HG03060 (cell line): ENCODE measurements around the gene STT3B.

Source experiments
- ATAC-seq: cut with Tn5 transposase; IDR thresholded peaks from one replicate; pipeline ENCODE4 v1.9.1; 2021; ENCODE audit warnings: low read depth, moderate number of reproducible peaks; ENCODE audit not compliant: unreplicated experiment

STT3B gene

DNA sequence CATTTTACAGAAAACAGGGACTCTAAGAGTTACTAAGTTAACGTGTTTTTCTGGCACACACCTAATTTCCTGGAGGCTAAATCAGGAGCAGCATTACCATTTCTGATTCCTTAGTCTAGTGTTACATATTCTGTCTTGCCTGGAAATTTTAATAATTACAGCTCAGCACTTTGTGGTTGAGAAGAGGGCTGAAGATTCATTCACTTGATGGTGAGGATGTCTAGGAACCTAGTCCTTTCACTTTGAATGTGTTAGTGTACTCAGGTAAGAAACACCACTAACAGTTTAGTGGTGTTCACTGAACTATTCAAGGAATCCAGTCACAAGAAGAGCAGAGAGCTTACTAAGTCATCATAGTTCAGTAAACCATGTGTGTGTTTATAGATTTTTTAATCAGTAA, 102.8 kb downstream of the STT3B start:
- ATAC-seq, result no peak

DNA sequence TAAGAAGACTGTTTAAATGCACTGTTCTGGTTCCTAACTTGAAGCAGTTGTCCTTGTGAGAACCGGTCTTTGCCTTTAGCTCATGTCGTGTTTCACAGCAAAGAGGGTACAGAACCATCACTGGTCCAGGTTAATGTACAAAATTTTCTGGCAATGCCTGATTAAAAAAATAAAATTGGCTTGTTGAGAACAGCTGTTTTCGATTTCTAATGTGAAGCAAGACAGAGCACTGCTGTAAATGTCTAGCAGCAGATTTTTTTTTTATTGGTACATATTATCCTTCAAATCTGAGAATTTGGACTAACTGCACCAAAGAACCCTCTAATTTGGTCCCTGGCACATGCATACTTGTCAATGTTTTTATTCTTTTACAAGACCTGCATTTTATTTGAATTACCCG, 103.3 kb downstream of the STT3B start:
- ATAC-seq, result no peak

DNA sequence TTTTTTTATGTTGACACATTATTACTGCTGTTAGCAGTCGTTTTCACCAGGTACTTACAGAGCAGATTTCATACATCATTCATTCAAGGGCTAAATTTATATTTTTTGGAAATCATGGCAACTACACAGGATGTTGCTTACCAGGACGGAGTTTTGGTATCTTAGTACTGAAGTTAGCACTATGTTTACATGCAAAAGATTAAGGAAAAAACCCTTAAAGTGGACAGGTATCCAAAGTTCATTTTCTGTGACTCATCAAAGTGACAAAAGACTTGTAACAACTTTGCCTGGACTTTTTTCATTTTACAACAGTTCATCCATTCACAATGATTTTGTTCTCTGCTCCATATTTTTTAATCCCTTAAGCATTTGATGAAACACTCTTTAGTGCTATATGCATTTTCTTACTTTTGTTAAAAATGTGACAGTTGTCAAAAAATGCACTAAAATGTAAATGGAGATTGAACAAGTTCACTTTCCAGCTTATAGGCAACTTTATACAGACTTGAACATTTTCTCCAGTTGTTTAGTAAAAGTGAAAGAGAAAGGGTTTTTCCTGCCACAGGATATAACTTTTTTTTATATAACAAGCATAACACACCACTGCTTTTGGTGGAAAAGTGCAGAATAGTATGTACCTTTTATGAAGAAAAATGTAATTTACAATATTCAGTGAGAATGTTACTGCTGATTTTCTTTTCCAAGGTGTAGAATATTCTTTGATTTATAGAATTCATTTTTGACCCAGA, 104.1 kb downstream of the STT3B start:
- no peak for ATAC-seq

DNA sequence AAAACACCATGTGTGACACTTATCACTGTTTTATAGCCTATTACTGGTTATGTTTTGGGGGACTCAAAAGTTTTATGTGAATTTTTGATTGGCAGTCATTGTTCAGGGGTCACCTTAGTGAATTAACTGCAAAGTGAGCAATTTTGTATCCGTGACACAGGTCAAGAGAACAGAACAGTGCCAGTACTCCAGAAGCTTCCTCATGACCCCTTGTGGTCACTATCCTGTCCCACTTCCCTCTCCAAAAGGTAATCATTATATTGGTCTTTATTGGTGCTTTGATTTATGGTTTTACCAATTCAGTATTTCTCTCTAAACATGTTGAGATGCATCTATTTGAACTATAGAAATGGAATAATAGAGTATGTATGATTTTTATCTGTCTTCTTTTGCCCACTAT, 107.1 kb downstream of the STT3B start:
- no peak for ATAC-seq

DNA sequence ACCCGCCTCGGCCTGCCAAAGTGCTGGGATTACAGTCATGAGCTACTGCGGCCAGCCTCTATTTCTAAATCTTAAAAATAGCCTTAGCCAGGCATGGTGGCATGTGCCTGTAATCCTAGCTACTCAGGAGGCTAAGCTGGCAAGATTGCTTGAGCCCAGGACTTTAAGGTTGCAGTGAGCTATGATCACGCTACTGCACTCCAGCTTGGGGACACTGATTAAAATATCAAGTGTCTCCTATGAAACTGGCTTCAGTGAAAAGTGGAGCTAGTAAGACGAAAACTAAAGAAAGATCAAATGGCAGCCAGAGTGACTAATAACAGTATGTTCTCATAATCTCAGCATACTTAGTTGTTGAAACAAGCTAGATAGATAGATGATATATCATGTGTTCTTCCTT, 112.5 kb downstream of the STT3B start:
- ATAC-seq, result no peak

DNA sequence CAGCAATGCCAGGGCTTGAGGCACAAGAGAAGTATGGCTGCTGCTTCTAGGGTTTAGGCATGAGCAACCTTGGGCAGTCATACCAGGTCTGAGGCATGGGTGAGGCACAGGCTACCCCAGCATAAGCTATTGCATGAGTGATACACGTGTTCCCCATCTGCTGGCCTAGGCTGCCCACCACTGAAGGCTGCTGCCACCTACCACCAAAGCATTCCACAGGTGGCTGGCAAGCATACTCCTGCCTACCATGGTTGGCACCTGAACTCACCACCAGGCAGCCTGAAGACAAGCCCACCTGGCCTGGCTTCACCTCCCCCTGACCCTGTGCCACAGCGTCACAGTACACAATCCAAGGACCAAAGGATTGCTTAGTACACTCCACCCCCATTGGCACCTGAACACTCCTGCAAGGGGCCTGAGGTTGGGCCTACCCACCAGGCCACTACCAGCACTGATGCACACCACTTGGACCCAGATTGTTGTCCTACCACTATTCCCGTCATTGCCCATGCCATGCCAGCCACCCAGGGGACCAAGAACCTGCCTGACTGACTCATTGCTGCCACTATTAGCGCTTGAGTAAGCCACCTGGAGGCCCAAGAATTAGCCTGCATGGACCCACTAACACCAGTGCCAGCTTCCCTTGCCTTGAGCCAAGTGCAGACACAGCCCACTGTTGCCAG, 115.7 kb downstream of the STT3B start:
- ATAC-seq, result no peak

DNA sequence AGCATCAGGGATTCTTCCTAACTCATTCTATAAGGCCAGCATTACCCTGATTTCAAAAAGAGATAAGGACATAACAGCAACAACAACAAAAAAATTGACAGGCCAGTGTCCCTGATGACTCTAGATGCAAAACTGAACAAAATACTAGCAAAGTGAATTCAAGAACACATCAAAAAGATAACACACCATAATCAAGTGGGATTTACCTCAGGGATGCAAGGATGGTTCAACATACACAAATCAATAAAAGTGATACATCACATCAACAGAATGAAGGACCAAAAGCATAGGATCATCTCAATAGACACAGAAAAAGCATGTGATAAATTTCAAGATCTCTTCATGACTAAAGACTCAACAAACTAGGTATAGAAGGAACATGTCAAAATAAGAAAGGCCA, 119.6 kb downstream of the STT3B start:
- ATAC-seq, result no peak

DNA sequence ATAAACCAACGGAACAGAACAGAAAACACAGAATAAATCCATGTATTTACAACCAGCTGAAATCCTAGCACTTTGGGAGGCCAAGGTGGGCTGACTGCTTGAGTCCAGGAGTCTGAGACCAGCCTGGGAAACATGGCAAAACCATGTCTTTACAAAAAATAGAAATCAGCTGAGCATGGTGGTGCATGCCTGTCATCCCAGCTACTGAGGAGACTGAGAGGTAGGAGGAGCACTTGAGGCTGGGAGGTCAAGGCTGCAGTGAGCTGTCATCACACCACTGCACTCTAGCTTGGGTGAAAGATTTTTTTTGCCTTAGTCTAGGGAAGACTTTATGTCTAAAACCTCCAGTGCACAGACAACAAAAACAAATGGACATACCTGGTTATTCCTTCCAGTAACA, 120.7 kb downstream of the STT3B start:
- ATAC-seq, result no peak

DNA sequence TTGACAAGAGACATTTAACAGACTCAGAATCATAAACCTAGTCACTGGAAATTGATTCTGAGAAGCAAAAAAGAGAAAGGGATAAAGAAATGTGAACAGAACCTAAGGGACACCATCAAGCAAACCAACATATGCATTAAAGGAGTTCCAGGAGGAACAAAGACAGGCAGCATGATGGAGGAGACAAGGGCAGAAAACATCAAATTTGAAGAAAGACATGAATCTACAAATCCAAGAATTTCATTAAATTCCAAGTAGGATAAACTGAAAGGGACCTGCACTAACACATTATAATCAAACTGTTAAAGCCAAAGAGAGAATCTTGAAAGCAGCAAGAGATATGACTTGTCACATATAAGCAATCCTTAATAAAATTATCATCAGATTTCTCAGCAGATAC, 122.3 kb downstream of the STT3B start:
- no peak for ATAC-seq

DNA sequence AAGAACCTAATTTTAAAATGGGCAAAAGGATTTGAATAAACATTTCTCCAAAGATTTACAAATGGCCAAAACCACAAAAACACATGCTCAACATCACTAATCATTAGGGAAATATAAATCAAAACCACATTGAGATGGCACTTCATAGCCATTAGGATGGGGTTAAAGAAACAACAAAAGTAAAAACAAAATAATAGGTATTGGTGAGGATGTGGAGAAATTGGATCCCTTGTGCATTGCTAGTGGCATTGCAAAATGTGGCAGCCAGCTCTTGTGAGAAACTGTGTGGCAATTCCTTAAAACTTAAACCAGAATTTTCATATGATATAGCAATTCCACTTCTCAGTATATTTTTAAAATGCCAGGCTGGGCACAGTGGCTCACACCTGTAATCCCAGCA, 126.5 kb downstream of the STT3B start:
- no peak for ATAC-seq

DNA sequence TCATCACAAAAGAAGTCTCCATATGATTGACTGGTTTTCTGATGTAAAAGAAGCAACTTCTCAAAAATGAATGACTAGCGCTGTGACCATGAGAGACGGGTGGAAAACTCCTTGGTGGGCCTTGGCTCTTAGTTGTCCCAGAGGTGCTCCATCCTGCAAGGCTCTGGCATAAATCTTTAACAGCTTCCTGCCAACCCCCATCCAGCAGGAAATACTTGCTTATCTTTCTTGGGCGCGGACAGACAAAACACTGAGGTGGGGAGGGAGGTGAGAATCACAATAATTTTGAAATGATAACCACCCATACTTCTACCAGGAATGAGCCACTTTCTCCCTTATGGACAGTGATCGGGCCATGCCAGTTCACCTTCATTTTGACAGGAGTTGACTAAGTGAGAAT, 128.6 kb downstream of the STT3B start:
- ATAC-seq, result no peak

DNA sequence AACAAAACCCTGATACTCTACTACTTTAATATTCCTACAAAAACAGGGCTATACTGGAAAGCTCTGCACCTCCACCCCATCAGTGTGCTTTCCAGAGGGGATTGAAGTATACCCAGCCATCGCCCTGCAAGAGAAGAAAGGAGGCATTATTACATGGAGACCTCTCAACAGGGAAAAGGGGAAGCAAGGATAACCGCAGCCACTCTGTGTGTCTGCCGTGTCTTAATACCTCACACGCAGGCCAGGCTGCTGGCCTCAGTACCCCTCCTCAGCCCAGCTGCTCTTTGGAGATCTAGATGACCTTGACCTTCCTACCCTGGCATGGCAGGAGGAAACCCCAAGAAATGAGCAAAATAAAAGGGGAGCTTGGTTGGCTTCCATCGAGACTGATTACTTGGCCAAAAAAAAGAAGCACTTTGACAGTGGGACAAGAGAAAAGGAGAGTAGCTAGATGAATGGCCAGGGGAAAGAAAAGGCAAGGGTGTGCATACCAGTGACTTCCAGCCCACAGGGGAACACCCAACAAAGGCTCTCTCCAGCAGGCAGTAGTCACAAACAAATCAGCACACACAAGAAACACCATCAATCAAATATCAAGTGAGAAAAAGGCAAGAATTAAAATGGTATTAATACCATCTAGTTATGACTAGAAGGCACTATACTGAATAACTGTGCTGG, 129.4 kb downstream of the STT3B start:
- no peak for ATAC-seq

DNA sequence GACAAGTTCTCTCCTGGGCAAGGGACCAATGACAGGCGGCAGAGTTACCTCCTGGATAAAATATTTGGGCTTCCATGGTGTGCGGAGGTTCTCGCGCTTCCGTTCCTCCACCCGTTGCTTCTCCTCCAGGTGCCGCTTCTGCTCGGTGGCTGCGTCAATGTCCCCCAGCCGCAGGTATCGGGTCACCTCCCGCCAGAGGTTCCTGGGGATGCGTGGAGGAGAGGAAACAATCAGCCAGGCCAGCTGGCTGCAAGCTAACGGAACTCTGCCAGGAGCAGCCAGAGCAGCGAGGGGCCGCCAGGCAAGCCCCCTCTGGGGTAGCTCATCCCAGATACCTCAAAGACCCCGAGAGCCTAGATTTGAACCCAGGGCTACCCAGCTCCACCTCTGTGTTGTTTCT, 131.3 kb downstream of the STT3B start:
- ATAC-seq, result no peak

DNA sequence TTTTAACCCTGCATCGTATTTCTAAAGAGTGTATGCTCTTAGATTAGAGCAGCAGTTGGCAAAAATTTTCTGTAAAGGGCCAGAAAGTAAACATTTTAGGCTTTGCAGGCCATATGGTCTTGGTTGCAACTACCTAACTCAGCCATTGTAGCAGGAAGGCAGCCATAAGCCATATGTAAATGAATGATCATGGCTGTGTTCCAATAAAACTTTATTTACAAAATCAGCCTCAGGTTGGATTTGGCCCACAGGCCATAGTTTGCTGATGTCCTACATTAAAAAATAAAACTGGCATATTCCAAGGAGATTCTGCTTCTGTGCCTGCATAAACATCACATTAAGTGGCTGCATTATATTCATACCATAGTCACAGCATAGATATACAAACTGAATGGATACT, 134.9 kb downstream of the STT3B start:
- no peak for ATAC-seq

DNA sequence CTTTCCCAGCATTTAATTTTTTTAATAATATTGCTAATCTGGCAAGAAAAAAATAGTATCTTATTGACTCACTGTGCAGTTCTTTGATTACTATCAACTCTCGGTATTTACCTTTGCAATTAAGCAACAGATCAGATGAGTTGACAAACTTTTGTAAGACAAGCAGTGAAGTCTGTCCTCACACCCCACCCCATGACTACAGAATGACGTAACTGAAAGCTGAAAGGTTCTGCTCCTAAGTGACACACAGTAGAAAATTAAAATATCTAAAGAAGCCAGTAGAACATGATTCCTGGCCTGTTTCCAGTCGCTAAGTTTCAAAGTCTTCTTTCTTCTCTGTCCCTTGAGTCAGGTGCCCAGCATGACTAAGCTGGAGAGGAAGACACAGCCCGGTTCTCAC, 135.5 kb downstream of the STT3B start:
- no peak for ATAC-seq

DNA sequence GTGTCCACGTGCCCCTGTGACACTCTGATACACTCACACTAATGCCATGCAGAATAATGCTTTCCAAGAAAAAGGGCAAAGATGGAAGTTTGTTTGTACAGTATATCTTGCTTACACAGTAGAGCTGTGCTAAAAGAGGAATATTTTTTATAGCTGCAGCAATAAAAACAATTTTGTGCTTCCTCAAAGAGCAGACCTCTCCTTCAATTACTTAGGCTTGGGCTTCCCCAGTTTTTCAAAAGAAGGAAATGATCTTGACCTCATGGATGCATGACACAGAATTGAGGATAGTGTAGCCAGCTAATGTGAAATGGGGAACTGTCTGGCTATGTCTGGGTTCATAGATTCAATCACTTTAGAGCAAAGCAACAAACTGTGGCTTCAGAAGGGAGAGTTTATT, 137.4 kb downstream of the STT3B start:
- no peak for ATAC-seq

DNA sequence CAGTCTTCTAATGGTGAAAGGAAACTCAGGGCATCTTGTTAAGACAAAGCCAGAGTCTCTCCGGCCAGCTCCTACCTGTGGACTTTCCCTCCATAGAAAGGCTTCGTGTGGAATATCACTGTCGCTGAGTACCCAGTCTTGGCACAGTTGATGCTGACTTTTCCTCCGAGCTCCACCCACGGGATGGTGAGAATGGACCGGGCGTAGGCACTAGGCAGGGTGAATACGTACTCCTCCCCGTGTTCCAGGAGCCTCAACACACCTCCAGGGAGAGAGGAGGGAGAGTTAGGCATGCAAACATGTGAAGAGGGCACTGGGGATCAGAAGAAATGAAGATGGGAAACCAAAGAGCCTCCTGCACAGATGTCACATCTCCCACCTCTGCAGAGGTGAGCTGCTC, 138.0 kb downstream of the STT3B start:
- no peak for ATAC-seq

DNA sequence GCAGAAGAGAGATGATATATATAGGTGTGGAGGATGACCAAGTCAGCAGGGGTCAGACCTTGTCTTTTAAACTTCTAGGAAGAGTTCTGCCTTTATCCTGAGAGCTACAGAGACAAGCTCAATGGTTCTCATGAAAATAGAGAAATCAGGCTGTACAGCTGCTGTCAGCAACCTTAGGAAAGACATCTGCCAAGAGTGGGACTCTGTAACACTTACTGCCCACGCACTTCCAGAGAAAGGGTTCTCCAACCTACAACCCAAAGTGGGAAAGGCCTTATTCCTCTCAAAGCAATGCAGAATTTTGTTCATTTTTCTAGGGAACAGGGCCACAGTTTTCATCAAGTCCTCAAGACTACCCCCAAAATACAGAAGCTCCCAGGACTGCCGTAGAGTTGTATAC, 138.7 kb downstream of the STT3B start:
- no peak for ATAC-seq

DNA sequence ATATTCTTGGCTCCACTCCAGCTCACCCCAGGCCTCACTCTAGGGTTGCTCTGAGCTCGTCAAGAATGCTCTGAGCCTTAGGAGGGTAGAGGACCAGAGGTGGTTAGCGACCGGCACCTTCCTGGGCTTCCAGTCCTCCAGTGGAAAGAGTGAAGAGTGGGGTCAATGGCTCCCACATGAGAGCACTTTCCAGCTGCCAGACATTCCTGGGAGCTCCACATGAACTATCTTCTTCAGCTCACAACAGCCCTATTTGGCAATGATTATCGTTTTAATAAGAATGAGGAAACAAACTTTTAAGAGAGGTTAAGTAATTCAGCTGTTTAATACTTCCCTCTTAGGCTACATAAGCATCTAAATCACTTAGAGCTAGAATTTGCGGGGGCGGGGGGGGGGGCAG, 139.3 kb downstream of the STT3B start:
- no peak for ATAC-seq

DNA sequence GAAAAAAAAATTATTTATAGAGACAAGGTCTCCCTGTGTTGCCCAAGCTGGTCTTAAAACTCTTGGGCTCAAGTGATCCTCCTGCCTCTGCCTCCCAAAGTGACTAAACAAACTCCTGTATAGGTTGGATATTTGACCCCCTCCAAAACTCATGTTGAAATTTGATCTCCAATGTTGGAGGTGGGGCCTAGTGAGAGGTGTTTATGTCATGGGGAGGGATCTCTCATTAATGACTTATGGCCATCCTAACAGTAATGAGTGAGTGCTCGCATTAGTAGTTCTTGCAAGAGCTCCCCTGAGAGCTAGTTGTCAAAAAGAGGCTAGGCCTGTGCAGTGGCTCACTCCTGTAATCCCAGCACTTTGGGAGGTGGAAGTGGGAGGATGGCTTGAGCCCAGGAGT, 141.2 kb downstream of the STT3B start:
- no peak for ATAC-seq

DNA sequence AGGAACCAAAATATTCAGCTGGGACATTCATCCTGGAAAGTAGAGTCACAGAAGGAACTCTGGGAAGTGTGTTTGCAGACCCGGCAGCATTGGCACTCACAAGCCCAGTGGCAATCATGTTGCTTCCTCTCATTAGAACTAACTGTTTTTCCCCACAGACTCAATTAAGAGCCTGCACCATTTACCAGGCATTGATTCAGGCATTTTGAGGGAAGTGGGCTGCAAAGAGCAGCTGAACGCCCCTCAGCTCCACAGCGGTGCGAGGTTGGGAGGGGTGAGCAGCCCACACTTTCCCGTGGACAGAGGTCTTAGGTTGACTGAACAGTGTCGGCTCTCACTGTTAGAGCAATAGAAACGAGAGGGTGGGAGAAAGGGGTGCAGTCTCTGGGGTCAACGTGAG, 143.8 kb downstream of the STT3B start:
- no peak for ATAC-seq
